Cardiac muscle cell (in vitro differentiated cells and primary cell): ENCODE measurements around the gene STARD13. TPM values are rescaled to one million over a fixed set of nuclear protein-coding genes. Genes with fewer than 3 reads are reported as not detected.

Experiments
- DNase-seq, 2 donors: peaks; one replicate each; pipeline versions ENCODE4 v3.0.0 to v3.0.0-alpha.2; 2010 to 2017; ENCODE audit warnings: low read depth in 1 of 2, low spot score in 1 of 2
- H3K27ac ChIP-seq: fragments of 200-600 bp; sonication (generic); 2 replicates; pipeline ENCODE4 v1.5.1; 2016
- H3K27me3 ChIP-seq: fragments of 200-600 bp; sonication (generic); 2 replicates; pipeline ENCODE4 v1.6.0; 2016; ENCODE audit warnings: control low read depth
- H3K36me3 ChIP-seq: fragments of 200-600 bp; sonication (generic); 2 replicates; pipeline ENCODE4 v1.5.1; 2016; ENCODE audit warnings: control low read depth
- H3K4me1 ChIP-seq: fragments of 200-600 bp; sonication (generic); 2 replicates; pipeline ENCODE4 v1.8.1; 2017; ENCODE audit warnings: low read depth, mild to moderate bottlenecking, mixed run types
- H3K4me3 ChIP-seq: fragments of 200-600 bp; sonication (generic); 2 replicates; pipeline ENCODE4 v1.5.1; 2016; ENCODE audit warnings: mild to moderate bottlenecking
- H3K9me3 ChIP-seq: fragments of 200-600 bp; sonication (generic); 2 replicates; pipeline ENCODE4 v1.5.1; 2017; ENCODE audit warnings: low read depth, mild to moderate bottlenecking, control low read depth
- CTCF ChIP-seq: IDR thresholded peaks from 2 replicates; pipeline ENCODE4 v1.5.1; 2012; ENCODE audit warnings: low read depth, mild to moderate bottlenecking, low read length
- polyA plus RNA-seq: library from polyadenylated mRNA; unstranded; fragments of >200 nt; fragmentation: Nextera tagmentation; extraction: Ambion mirVana; gene quantifications from 2 replicates; pipeline ENCODE4 v1.2.1, GENCODE V29; 2016
- total RNA-seq: library from RNA; depleted of rRNA; stranded (reverse); fragments of >200 nt; gene quantifications from 2 replicates; pipeline ENCODE4 v1.2.3, GENCODE V29; 2016

The STARD13 gene
- total and polyA plus RNA-seq, 2 experiments from 2014 or later = 16.5 to 23.5 TPM

DNA sequence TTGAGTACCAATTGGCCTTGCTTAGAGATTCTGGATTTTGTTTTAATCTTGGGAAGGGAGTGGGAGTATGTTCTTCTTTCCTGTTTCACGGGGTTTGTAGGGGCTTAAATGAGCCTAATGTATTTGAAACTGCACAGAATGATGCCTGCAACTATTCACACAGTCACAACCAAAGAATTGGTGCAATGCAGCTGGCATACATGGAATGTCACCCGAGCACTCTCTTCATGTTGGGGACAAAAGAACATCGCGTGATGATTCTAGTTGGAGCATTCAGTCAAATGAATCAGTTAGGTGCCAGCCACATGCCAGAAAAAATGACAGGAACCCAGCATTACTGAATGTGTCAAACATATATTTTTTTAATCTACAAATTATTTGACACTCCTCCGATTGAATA is 22.1 kb downstream of the STARD13 start:
- TF ChIP-seq CTCF = no peak
- no peaks in the 10 kb centered on the region for H3K9me3 ChIP-seq
- no peak for DNase-seq
- no peaks in the 10 kb centered on the region for H3K27me3 ChIP-seq
- H3K4me3 ChIP-seq = no peak overlapping the region
- H3K4me1 ChIP-seq = peaks cover 44% of the 10 kb centered on the region
- H3K27ac ChIP-seq = no peak overlapping the region
- no peaks in the 10 kb centered on the region for H3K36me3 ChIP-seq

- Histone ChIP-seq H3K27me3 (no peaks in the 10 kb centered on the region), H3K9me3 (no peaks in the 10 kb centered on the region), H3K36me3 (no peaks in the 10 kb centered on the region), H3K27ac (no peak overlapping the region), H3K4me3 (no peak overlapping the region), H3K4me1 (peaks cover 39% of the 10 kb centered on the region)
- peak; percentile 6 for TF ChIP-seq CTCF
- DNase-seq = no peak
Observed at GRCh38 chr13:33262997-33263396, 22.6 kb downstream of the STARD13 start.

GRCh38 chr13:33262594-33262993 is 23.0 kb downstream of the STARD13 start:
- Histone ChIP-seq H3K36me3 (no peaks in the 10 kb centered on the region), H3K4me1 (peaks cover 35% of the 10 kb centered on the region), H3K9me3 (no peaks in the 10 kb centered on the region), H3K27ac (no peak overlapping the region), H3K4me3 (no peak overlapping the region), H3K27me3 (no peaks in the 10 kb centered on the region)
- TF ChIP-seq CTCF = no peak
- DNase-seq = no peak

DNA sequence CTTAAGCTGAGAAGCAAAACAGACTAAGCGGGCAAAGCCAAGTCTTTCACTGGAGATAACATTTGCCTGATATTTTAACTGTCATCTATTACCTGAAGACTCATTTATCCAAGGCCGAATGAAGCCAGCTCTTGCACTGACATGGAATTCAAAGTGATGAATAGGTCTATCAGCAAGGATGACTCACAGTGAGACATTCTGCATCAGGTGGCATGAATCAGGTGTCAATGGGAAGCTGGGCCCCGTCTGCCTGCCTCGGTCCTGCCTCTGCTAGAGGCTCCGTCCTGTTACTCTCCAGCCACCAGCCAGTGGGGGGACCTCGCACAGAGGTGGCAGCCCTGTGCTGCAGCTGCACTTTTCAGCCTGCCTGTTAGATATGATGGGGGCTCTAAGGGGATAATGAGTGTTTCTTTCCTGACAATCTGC is 23.5 kb downstream of the STARD13 start:
- H3K36me3 ChIP-seq = no peaks in the 10 kb centered on the region
- H3K4me3 ChIP-seq = no peak overlapping the region
- TF ChIP-seq CTCF = no peak
- H3K9me3 ChIP-seq = no peaks in the 10 kb centered on the region
- no peaks in the 10 kb centered on the region for H3K27me3 ChIP-seq
- peaks cover 32% of the 10 kb centered on the region for H3K4me1 ChIP-seq
- peak overlapping the region; percentile 0 for H3K27ac ChIP-seq
- no peak for DNase-seq

DNA sequence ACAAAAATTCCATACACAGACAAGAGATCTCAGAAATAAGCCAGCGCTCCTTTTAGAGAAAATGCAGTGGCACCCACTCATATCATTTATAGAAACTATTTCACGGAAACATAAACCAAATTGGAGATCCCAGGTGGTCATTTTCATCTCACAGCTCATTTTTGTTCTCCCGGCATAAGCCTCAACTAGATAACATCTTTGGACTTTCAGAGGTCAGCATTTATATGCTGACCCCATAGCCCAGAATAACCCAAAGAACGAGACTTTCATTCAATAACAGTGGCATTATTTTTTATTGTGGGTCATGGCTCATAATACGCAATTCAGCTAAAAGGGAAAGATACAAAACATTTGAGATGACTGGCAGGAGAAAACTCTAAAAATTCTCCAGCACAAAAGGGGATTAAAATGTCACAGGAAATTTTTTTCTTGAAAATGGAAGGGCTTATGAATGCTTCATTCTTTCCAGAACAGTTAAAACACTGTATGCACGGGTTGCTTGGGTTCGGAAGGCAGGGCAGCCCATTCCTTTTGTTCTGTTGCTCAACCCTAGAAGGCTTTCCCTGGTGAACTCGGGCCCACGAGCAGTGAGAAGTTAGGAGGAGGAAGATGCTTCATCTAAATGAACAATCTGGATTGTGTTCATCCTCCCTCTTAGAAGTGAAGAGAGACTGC is 24.0 kb downstream of the STARD13 start:
- H3K27ac ChIP-seq = peak overlapping the region; percentile 0

More for the DNA sequence above, 24.0 kb downstream of the STARD13 start:
- H3K36me3 ChIP-seq = no peaks in the 10 kb centered on the region
- H3K4me3 ChIP-seq = no peak overlapping the region
- no peak for DNase-seq
- H3K27me3 ChIP-seq = no peaks in the 10 kb centered on the region
- TF ChIP-seq CTCF = no peak
- H3K9me3 ChIP-seq = no peaks in the 10 kb centered on the region
- peaks cover 27% of the 10 kb centered on the region for H3K4me1 ChIP-seq
